GM19351 (cell line): ENCODE data around the gene PARD3B.

Experiments
- ATAC-seq: cut with Tn5 transposase; IDR thresholded peaks from one replicate; pipeline ENCODE4 v1.9.1; 2021; ENCODE audit warnings: mild to moderate bottlenecking, moderate library complexity; ENCODE audit not compliant: unreplicated experiment

The PARD3B gene

DNA sequence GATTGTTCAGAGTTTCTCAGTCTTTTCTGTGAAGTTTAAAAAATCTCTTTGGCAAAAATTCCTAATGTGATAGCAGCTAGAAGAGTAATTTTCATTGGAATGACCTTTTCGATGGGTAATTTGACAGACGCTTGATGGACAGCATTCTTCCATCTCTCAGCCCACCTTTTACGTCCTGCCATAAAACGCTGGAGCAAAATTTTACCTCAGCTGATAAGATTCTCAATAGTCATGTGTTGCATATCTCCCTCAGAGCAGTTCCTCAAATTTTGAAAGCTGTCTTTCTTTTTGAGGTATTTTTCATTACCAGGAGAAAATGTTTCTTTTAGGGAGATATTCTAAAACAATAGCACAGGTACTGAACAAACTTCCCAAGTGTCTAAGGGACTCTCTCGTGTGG lies 441.4 kb downstream of the PARD3B start:
- ATAC-seq = no peak

DNA sequence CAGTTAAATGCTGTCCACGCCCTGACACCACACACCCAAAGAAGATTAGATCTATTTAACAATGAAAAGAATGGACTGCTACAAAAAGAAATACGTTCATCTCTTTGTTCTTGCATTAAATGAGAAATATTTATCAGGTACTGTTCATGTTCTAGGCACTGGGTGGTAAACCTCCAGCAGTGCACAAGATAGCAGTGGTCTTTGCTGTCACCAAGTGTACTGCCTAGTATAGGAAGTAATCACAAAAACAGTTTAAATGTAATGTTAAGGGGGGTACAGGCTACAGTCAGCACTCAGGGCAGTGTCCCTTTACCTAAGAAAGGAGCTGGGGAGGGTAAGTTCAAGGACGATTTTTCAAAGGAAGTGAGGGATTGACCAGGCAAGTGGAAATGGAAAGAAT lies 443.6 kb downstream of the PARD3B start:
- no peak for ATAC-seq

- ATAC-seq = no peak
These were observed 444.6 kb downstream of the PARD3B start for GRCh38 chr2:204989877-204990276.

DNA sequence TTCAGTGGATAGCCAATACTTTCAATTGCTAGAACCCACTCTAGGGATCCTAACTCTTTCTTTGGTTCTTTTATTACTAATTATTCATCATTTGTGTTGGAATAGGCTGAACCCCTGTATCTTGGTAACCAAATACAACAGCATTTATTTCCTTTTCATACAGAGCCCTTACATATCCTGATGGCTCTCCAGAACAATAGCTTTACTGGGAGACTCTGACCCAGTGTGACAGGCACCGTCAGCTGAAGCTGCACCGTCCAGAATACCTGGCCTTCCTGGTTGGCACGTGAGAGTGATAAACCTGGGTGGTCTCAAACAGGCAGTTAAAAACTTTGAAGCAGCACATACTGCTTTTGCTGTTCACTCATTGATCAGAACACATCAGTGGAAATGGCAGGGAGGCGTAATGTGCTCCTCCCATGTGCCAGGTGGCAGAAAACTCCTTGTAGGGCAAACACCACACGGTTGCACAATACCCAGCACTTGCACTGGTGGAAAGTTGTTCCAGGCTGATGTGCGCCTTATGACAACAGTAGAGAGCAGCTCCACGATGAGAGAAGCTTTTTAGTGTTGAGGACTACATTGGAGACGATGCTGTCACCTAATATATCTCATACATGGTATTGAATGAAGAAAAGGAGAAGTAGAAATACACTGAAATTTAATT lies 456.2 kb downstream of the PARD3B start:
- no peak for ATAC-seq

- no peak for ATAC-seq
These were observed 457.1 kb downstream of the PARD3B start for GRCh38 chr2:205002390-205002789.

- ATAC-seq = no peak
These were observed 458.0 kb downstream of the PARD3B start for GRCh38 chr2:205003288-205003687.

DNA sequence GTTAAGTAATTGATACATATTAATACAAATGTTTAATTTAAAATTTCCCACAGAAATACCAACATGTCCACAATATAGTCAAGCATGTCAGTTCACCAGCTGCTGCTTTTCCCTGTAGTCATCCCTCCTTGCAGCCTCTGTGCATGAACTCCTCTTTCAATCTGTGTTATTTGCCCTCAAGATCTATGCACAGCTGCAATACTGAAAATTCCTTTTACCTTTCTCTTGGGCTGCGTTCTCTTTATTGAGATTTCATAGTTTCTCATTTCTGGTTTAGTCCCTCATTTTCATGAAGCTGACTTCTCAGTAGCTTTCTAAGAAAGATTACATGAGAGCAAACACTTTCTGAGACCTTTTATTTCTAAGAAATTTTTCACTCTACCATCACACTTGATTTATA lies 464.9 kb downstream of the PARD3B start:
- no peak for ATAC-seq

DNA sequence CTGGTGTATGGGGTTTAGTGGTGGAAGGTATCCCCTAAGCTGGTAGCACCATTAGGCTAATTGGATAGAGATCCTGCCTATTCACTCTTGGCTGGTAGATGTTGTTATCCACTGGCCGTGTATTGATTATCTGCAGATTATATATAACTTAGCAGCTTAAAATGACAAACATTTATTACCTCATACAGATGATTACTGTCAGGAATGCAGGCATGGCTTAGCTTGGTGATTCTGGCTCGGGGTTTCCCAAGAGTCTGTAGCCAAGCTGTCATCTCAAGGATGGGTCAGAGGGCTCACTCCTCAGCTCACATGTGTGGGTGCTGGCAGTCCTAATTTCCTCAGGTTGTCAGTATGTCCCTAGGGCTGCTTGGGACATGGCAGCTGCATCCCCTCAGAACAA lies 465.8 kb downstream of the PARD3B start:
- ATAC-seq = no peak

DNA sequence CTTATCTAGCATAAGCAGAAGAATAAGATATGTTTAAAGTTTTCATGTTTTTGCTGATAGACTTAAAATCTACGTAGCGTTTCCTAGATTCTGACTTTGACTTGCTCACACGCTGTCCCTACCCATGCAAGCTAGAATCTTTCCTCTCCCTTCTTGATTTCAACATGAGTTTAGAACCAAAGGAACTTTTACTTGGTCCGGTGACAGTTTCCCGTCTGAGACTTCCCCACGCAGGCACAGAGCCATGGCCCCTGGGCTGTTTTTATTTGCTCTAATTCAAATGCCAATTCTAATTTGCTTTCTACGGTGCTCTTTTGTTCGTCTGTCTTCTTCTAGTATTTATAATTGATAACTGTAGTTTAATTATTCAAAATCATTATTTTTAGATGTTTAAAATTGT lies 467.7 kb downstream of the PARD3B start:
- ATAC-seq = no peak

DNA sequence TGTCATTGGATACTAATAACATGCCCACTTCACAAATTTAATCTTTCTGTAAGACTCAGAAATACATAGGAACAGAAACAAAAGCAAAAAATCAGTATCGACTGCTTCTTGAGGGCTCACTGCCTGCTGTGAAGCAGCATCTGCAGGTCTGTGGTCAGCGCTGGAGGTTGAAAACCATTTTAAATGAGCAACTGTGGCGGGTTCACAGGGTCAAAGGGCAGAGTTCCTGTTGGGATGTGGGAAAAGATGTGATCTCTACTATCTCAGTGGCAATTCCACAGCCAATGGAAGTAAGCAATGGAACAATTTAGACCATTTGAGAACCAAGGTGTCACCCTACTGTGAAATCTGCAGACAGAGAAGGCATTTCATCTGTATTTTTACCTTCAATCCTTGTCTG lies 468.3 kb downstream of the PARD3B start:
- ATAC-seq = no peak

DNA sequence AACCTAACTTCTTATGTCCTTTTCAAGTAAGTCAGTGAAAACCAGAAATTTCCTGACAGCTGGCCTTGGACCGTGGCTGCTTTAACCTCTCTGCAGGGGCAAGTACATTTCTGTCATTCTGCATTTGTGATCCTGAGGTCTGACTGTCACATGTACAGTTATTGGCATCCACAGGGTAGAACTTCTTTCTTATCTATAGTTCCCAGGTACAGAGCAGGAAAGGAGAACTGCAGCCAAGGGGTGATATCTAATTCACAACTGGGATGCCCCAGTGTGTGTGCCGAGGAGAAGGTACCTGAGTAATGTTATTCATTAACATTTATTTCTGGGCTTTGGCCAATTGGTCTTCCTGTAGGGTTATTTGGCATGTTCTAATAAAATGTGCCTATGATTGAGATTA lies 468.9 kb downstream of the PARD3B start:
- ATAC-seq = no peak

DNA sequence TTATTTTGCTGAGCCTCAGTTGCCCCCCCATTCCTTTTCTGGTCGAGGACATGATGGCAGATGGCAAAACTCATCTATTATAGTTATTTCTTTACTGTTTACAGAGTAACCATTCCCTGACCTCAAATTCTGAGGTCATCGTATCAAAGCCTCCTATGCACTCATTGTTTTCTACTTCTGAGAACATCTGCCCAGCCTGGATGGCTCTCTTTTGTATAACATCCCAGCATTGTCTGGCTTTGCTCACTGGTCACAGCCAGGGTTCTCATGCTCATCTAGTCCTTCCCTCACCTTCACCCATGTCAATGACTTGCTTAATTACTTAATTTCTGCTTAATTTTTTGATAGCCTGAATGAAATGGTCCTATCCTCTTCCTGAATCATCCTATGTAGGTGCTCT lies 472.1 kb downstream of the PARD3B start:
- ATAC-seq = no peak

- no peak for ATAC-seq
These were observed 472.6 kb downstream of the PARD3B start for GRCh38 chr2:205017912-205018311.

- ATAC-seq = no peak
These were observed 475.4 kb downstream of the PARD3B start for GRCh38 chr2:205020673-205021072.

GRCh38 chr2:205022841-205023240 lies 477.6 kb downstream of the PARD3B start:
- ATAC-seq = no peak

DNA sequence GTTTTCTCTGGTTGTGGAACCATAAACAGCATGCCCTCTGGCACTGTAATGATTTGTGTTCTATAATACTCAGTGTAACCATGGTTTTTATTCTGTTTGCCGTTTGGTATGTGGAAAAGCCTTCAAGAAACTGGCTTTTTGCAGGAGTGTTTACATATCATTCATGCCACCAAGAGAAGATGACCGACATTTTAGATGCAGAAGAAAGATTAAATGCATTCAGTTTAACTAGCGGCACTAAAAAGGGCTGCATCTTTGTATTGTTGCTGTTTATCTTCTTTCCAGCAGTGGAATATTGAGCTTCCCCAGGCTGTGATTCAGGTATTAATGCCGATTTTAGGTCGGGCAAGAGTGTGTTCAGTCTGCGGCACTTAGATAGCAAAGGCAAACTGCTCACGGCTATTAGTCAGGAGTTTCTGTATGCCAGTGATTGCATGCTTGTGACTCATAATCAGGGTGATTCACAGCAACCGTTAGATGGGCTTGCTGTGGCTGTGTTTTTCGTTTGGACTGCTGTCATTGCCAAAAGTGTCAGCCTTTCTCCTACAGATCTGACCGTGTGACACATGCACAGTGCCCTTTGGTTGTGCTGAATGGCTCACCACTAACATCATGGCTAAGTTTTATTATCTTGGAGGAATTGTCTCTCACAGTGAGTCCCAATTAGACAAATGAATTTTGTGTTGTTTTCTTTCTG lies 479.7 kb downstream of the PARD3B start:
- ATAC-seq = no peak

GRCh38 chr2:205025580-205026240 lies 480.4 kb downstream of the PARD3B start:
- no peak for ATAC-seq

DNA sequence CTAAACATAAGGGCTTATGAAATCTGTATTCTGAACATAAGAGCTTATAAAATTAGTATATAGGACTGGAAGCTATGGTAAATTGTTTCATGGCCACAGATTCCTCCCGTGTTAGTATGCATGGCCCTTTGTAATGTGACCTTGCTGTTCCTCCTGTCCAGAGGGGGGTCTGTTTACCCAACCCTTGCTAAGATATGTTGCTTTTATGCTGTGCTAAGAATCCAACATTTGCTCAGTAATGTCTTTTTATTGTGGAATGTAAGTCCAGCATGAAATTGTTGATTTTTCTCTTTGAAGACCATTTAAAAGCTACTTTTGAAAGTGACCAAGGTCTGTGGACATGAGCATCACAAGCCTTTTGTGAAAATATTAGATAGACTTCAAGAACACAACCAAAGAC lies 485.4 kb downstream of the PARD3B start:
- ATAC-seq = no peak

DNA sequence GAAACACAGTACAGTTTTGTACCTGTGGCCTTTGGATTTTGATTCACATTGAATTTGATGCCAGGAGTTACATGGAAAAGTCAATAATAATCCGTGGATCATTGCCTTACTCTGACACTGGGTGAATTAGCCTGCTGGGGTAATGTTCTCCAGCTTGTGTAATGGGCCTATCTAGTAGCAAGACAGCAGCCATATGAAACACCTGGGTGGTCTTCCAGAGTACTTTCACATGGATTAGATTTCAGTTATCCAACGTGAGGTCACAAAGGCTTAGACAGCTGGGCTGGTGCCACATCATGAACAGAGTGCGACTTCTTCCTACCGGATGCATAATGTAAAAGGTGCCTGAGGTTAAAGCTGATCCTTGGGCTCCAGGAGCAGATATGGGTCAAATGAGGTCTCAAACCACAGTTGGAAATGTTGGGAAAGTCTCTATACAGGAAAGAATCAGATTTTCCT lies 486.8 kb downstream of the PARD3B start:
- ATAC-seq = no peak

DNA sequence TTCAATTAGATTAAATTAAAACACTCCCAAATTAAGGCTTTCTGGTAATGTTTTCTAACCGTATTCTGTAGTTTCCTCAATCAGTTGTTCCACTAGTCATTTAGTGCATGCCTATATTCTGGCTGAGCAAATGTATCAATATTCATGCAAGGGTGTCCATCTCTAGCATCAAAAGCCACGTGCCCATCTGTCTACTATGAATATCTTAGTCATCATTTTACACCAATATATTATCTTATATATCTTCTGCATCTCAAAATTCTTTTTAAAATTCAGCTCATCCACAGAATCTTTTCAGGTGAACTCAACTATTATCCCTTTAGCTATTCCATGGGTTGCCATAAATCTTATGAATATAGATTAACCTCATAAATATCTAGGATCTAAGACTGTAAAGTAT lies 488.2 kb downstream of the PARD3B start:
- no peak for ATAC-seq

DNA sequence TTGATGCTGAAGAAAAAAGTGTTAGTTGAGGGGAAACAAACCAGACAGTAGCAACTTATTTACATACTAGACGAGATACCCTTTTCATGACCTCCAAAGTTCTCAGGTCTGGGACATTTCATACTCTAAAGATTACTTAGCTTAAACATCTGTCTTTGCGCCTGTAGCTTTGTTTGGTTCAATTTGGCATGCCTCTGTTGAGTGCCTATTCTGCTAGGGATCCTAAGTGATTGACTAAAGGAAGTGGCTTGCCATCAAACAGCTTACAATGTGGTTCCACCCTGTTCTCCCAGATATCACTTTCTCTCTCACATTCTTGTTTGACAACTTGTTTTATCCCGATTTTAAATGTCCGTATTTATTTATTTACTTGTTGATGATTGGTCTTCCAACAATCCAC lies 488.8 kb downstream of the PARD3B start:
- ATAC-seq = no peak

DNA sequence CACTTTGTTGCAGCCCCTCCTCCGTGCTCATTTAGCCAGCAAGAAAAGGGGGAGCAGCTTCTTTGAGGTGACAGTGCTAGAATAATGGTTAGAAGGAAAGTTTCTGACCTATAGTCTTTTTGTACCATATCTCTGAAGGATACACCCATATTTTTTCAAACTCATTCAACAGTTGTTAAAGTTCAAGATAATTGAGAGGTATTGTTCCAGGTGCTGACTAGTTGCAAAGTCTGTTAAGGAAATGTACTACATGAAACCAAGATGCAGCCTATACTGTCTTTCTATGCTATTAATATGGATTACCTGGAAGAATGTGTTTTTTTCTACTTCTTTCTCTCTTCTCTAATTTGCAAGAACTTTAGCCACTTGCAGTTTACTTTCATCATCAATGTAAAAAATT lies 495.0 kb downstream of the PARD3B start:
- no peak for ATAC-seq
